Inflammatory macrophage (primary cell): ENCODE data around the gene TTC23.
"Not testable (repeated sequence)": the region's sequence is repeated elsewhere in the genome, so short reads cannot be mapped to it uniquely, and the experiment has no call there.

Source experiments
- DNase-seq, 2 donors: peaks; one replicate each; pipeline ENCODE4 v3.0.0-alpha.2; 2020 to 2022

TTC23 gene

GRCh38 chr15:99118258-99118632 lies 131.1 kb downstream of the TTC23 start:
- DNase-seq = no peak

GRCh38 chr15:99117563-99118257 lies 131.7 kb downstream of the TTC23 start:
- DNase-seq = no peak

- DNase-seq = no peak
Measured at GRCh38 chr15:99117111-99117510, 132.3 kb downstream of the TTC23 start.

- no peak for DNase-seq
Measured at GRCh38 chr15:99115300-99116215, 133.8 kb downstream of the TTC23 start.

- DNase-seq = no peak
Measured at GRCh38 chr15:99114511-99115299, 134.7 kb downstream of the TTC23 start.

- no peak for DNase-seq
Measured at GRCh38 chr15:99113547-99114271, 135.7 kb downstream of the TTC23 start.

GRCh38 chr15:99111641-99112040 lies 137.7 kb downstream of the TTC23 start:
- not testable (repeated sequence) for DNase-seq

GRCh38 chr15:99110581-99111320 lies 138.6 kb downstream of the TTC23 start:
- DNase-seq = no peak

GRCh38 chr15:99110093-99110492 lies 139.3 kb downstream of the TTC23 start:
- no peak for DNase-seq

GRCh38 chr15:99109555-99110021 lies 139.8 kb downstream of the TTC23 start:
- DNase-seq = no peak

- DNase-seq = no peak
Measured at GRCh38 chr15:99108993-99109392, 140.4 kb downstream of the TTC23 start.

GRCh38 chr15:99106417-99107220 lies 142.8 kb downstream of the TTC23 start:
- no peak for DNase-seq

GRCh38 chr15:99105514-99106341 lies 143.7 kb downstream of the TTC23 start:
- DNase-seq = peak; percentile 11 to 35

GRCh38 chr15:99104788-99105513 lies 144.4 kb downstream of the TTC23 start, which contains the start of gene SYNM:
Gene SYNM, plus strand, starts transcription at chr15:99105080. Its CDS starts 120 bp downstream, at chr15:99105200.
- DNase-seq = peak; percentile 56 to 66

GRCh38 chr15:99103279-99103678 lies 146.1 kb downstream of the TTC23 start:
- DNase-seq = no peak

GRCh38 chr15:99102332-99103235 lies 146.8 kb downstream of the TTC23 start:
- DNase-seq = no peak

GRCh38 chr15:99101501-99101900 lies 147.9 kb downstream of the TTC23 start:
- no peak for DNase-seq
